Keratinocyte (primary cell): ENCODE results near the gene HGS. TPM values are rescaled to one million over a fixed set of nuclear protein-coding genes. Genes with fewer than 3 reads are reported as not detected.

Experiments
- DNase-seq: peaks from one replicate; pipeline ENCODE4 v3.0.0-alpha.2; 2011; ENCODE audit warnings: low read depth, missing footprints, low spot score
- FAIRE-seq: peaks from 2 replicates; lab custom pipeline; 2011; peaks lifted over from hg19 to GRCh38; lab: Jason Lieb, UNC
- H2AFZ ChIP-seq: 2 replicates; pipeline ENCODE4 v1.6.0; 2012; ENCODE audit warnings: low read length, control low read depth, inconsistent platforms; ENCODE audit not compliant: control insufficient read depth
- H3K27ac ChIP-seq: 2 replicates; pipeline ENCODE4 v1.5.1; 2011; ENCODE audit warnings: low read length; ENCODE audit not compliant: control insufficient read depth, insufficient read depth
- H3K27me3 ChIP-seq: 3 replicates; pipeline ENCODE4 v1.6.0; 2011; ENCODE audit warnings: low read length; ENCODE audit not compliant: control insufficient read depth, insufficient read depth; ENCODE audit errors: extremely low read depth
- H3K36me3 ChIP-seq, 2 experiments: 2 replicates in 1 of 2; 3 replicates in 1 of 2; pipeline ENCODE4 v1.5.1; 2011; ENCODE audit warnings: low read length in 2 of 2, mild to moderate bottlenecking in 1 of 2; ENCODE audit not compliant: control insufficient read depth in 2 of 2, insufficient read depth in 2 of 2; ENCODE audit errors: extremely low read depth in 1 of 2
- H3K4me1 ChIP-seq: 3 replicates; pipeline ENCODE4 v1.5.1; 2011; ENCODE audit warnings: low read length; ENCODE audit not compliant: control insufficient read depth, insufficient read depth; ENCODE audit errors: extremely low read depth
- H3K4me2 ChIP-seq: 3 replicates; pipeline ENCODE4 v1.6.0; 2011; ENCODE audit warnings: low read depth, low read length; ENCODE audit not compliant: control insufficient read depth, insufficient read depth; ENCODE audit errors: extremely low read depth
- H3K4me3 ChIP-seq, 3 experiments: fragments of 200-600 bp in 1 of 3; sonication (generic) in 1 of 3; 2 replicates in 2 of 3; 3 replicates in 1 of 3; pipeline ENCODE4 v1.5.1; 2011 to 2016; ENCODE audit warnings: low read length in 3 of 3, mild to moderate bottlenecking in 3 of 3, control low read depth in 2 of 3, inconsistent platforms in 1 of 3, low read depth in 1 of 3, mixed read lengths in 1 of 3, mixed run types in 1 of 3, moderate library complexity in 1 of 3; ENCODE audit not compliant: control insufficient read depth in 2 of 3, insufficient read depth in 2 of 3; ENCODE audit errors: extremely low read depth in 1 of 3
- H3K79me2 ChIP-seq: 2 replicates; pipeline ENCODE4 v1.6.0; 2012; ENCODE audit warnings: low read length; ENCODE audit not compliant: control insufficient read depth, insufficient read depth
- H3K9ac ChIP-seq: 3 replicates; pipeline ENCODE4 v1.6.0; 2011; ENCODE audit warnings: low read length; ENCODE audit not compliant: control insufficient read depth, insufficient read depth; ENCODE audit errors: extremely low read depth
- H3K9me1 ChIP-seq: 3 replicates; pipeline ENCODE4 v1.6.0; 2011; ENCODE audit warnings: low read length; ENCODE audit not compliant: control insufficient read depth, insufficient read depth; ENCODE audit errors: extremely low read depth
- H3K9me3 ChIP-seq: 2 replicates; pipeline ENCODE4 v1.5.1; 2012; ENCODE audit warnings: low read depth, low read length; ENCODE audit not compliant: control insufficient read depth
- H4K20me1 ChIP-seq: 3 replicates; pipeline ENCODE4 v1.6.0; 2011; ENCODE audit warnings: low read length; ENCODE audit not compliant: control insufficient read depth, insufficient read depth; ENCODE audit errors: extremely low read depth
- CTCF ChIP-seq, 3 experiments: IDR thresholded peaks in 1 of 3; conservative IDR thresholded peaks in 1 of 3; optimal IDR thresholded peaks in 1 of 3; 2 replicates in 2 of 3; 3 replicates in 1 of 3; pipeline versions ENCODE3 to v1.5.1; 2011; ENCODE audit warnings: low read length in 3 of 3, mild to moderate bottlenecking in 3 of 3, moderate library complexity in 2 of 3, control low read depth in 1 of 3, inconsistent platforms in 1 of 3; ENCODE audit not compliant: insufficient read depth in 2 of 3; ENCODE audit errors: extremely low read depth in 1 of 3
- EZH2 ChIP-seq: IDR thresholded peaks from one replicate; pipeline ENCODE4 v1.6.1; 2012; ENCODE audit warnings: inconsistent platforms, mild to moderate bottlenecking, low read length, moderate library complexity
- dilution Hi-C: fragments of 300-500 bp; cut with MboI; formaldehyde crosslinking; loops from one replicate; pipeline ENCODE4 v1.7.0; 2020; ENCODE audit warnings: low sequenced_read_pairs; ENCODE audit not compliant: extremely low pct_ligation_motif_present
- polyA plus RNA-seq, 5 experiments: library from polyadenylated mRNA; depleted of rRNA in 3 of 5; stranded (reverse) in 3 of 5; stranded (forward) in 1 of 5; unstranded in 1 of 5; fragments of >200 nt; gene quantifications; 1 replicate in 1 of 5; 2 replicates in 3 of 5; 3 replicates in 1 of 5; pipeline versions ENCODE4 v1.2.1 to v1.2.3, GENCODE V29; 2011 to 2012; ENCODE audit warnings: missing spikeins in 2 of 5, low read depth in 1 of 5, low replicate concordance in 1 of 5

Gene HGS
- polyA plus RNA-seq, 1 donor (not counting 4 experiments of a cell fraction or from before 2014, with no cell fraction given), result 79.6 TPM

- Histone ChIP-seq H3K27me3 (no peaks in the 10 kb centered on the region), H3K27ac (peak overlapping the region; percentile 93), H2AFZ (no peak overlapping the region), H3K4me2 (peak overlapping the region; percentile 93), H3K4me3 (peak overlapping the region; percentile 77 to 99 (median 89)), H3K4me1 (peaks cover 32% of the 10 kb centered on the region), H3K36me3 (peaks cover 40% of the 10 kb centered on the region in 2 experiments), H3K9me1 (no peaks in the 10 kb centered on the region), H3K79me2 (peaks cover 71% of the 10 kb centered on the region), H3K9me3 (no peaks in the 10 kb centered on the region), H4K20me1 (peaks cover 22% of the 10 kb centered on the region), H3K9ac (peak overlapping the region; percentile 83)
- TF ChIP-seq EZH2, result no peak
- TF ChIP-seq CTCF (optimal IDR thresholded peaks at IDR 0.05 in 1 of 3, IDR thresholded peaks at IDR 0.05 in 1 of 3, conservative IDR thresholded peaks at IDR 0.05 in 1 of 3; ENCODE audit: extremely low read depth in 1 of 3, insufficient read depth in 2 of 3, low read length in 3 of 3), result no peak
- dilution Hi-C loops, result no loop called here
- FAIRE-seq, result peak; percentile 60
- DNase-seq, result no peak
These were observed 666 bp downstream of the HGS start for GRCh38 chr17:81684442-81684911.

DNA sequence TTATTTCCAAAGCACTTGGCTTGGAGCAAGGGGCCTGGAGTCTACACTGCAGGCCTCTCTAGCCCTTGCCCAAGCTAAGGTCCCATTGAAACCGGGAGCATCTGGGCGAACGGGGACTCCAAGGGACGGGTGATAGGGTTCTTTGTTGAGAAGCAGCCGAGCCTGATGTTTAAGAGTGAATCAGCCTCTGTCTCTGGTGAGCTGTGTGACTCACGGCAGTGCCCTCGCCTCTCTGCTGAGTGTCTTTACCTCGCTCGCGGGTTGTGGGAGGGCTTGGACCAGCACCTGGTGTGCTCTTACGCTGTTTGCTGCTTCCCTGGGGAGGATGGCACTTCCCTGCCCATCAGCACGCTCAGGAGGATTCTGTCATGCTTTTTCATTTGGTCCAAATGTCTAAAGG is 1.3 kb downstream of the HGS start:
- dilution Hi-C loops, result no loop called here
- TF ChIP-seq EZH2 (no peak), CTCF (optimal IDR thresholded peaks at IDR 0.05 in 1 of 3, IDR thresholded peaks at IDR 0.05 in 1 of 3, conservative IDR thresholded peaks at IDR 0.05 in 1 of 3; ENCODE audit: extremely low read depth in 1 of 3, insufficient read depth in 2 of 3, low read length in 3 of 3) (no peak)
- Histone ChIP-seq H3K9me3 (no peaks in the 10 kb centered on the region), H3K4me3 (peak overlapping the region; percentile 77 to 99 (median 89)), H3K79me2 (peaks cover 77% of the 10 kb centered on the region), H3K36me3 (peaks cover 44 to 46% of the 10 kb centered on the region in 2 experiments), H3K4me1 (peaks cover 32% of the 10 kb centered on the region), H3K9ac (peak overlapping the region; percentile 83), H3K27ac (peak overlapping the region; percentile 93), H3K9me1 (no peaks in the 10 kb centered on the region), H3K4me2 (peak overlapping the region; percentile 93), H4K20me1 (peaks cover 22% of the 10 kb centered on the region), H2AFZ (no peak overlapping the region), H3K27me3 (no peaks in the 10 kb centered on the region)
- peak; percentile 54 for DNase-seq
- peak; percentile 78 for FAIRE-seq
